SK-N-MC (cell line): ENCODE measurements around the gene LEFTY2.
"Not testable (repeated sequence)": the region's sequence is repeated elsewhere in the genome, so short reads cannot be mapped to it uniquely, and the experiment has no call there.

Experiments used
- DNase-seq: peaks from one replicate; pipeline ENCODE4 v3.0.0-alpha.2; 2011; ENCODE audit warnings: low read depth, low spot score
- H3K27ac ChIP-seq: fragments of 200-600 bp; sonication (generic); 2 replicates; pipeline ENCODE4 v1.5.1; 2016; ENCODE audit warnings: mixed run types
- H3K36me3 ChIP-seq: fragments of 200-600 bp; sonication (generic); 2 replicates; pipeline ENCODE4 v1.6.1; 2017; ENCODE audit warnings: antibody characterized with exemption, low read length, mixed read lengths; ENCODE audit not compliant: insufficient read depth
- H3K4me3 ChIP-seq: fragments of 200-600 bp; sonication (generic); 2 replicates; pipeline ENCODE4 v1.5.1; 2016
- H3K9ac ChIP-seq: fragments of 200-600 bp; sonication (generic); 2 replicates; pipeline ENCODE4 v1.8.0; 2017; ENCODE audit warnings: mixed run types, mixed read lengths; ENCODE audit not compliant: insufficient read length
- H3K9me3 ChIP-seq: fragments of 200-600 bp; sonication (generic); 2 replicates; pipeline ENCODE4 v1.6.1; 2017; ENCODE audit warnings: low read depth, mild to moderate bottlenecking, antibody characterized with exemption, low read length, moderate library complexity, mixed read lengths
- EZH2 ChIP-seq: fragments of 200-600 bp; sonication (generic); IDR thresholded peaks from one replicate; pipeline ENCODE4 v1.6.1; 2017; ENCODE audit warnings: antibody characterized with exemption
- FOXP2 ChIP-seq: optimal IDR thresholded peaks from 2 replicates; pipeline ENCODE3; 2011; ENCODE audit warnings: mild to moderate bottlenecking, moderate library complexity; ENCODE audit not compliant: insufficient read depth; ENCODE audit errors: extremely low read length, control extremely low read depth
- POLR2AphosphoS5 ChIP-seq: IDR thresholded peaks from 2 replicates; pipeline ENCODE4 v1.6.1; 2012; ENCODE audit warnings: mild to moderate bottlenecking, low read depth, low read length, borderline replicate concordance

LEFTY2 gene

GRCh38 chr1:225943582-225943981, 2.6 kb upstream of the LEFTY2 start:
- Histone ChIP-seq H3K36me3 (no peaks in the 10 kb centered on the region), H3K9me3 (no peaks in the 10 kb centered on the region), H3K4me3 (no peak overlapping the region), H3K27ac (no peak overlapping the region), H3K9ac (no peak overlapping the region)
- no peak for DNase-seq
- TF ChIP-seq FOXP2 (no peak), POLR2AphosphoS5 (no peak), EZH2 (no peak)

GRCh38 chr1:225942574-225942973, 1.6 kb upstream of the LEFTY2 start:
- no peak overlapping the region for H3K27ac ChIP-seq
- H3K4me3 ChIP-seq, result no peak overlapping the region
- no peak overlapping the region for H3K9ac ChIP-seq
- no peaks in the 10 kb centered on the region for H3K9me3 ChIP-seq
- DNase-seq, result no peak
- no peak for TF ChIP-seq FOXP2
- TF ChIP-seq EZH2, result no peak
- TF ChIP-seq POLR2AphosphoS5, result no peak
- H3K36me3 ChIP-seq, result no peaks in the 10 kb centered on the region

- TF ChIP-seq POLR2AphosphoS5, result no peak
- no peak for TF ChIP-seq EZH2
- no peak for TF ChIP-seq FOXP2
- Histone ChIP-seq H3K27ac (no peak overlapping the region), H3K4me3 (no peak overlapping the region), H3K36me3 (no peaks in the 10 kb centered on the region), H3K9me3 (no peaks in the 10 kb centered on the region), H3K9ac (no peak overlapping the region)
- DNase-seq, result no peak
These were observed 862 bp upstream of the LEFTY2 start for GRCh38 chr1:225941942-225942222.

- Histone ChIP-seq H3K27ac (no peak overlapping the region), H3K36me3 (no peaks in the 10 kb centered on the region), H3K9me3 (no peaks in the 10 kb centered on the region), H3K9ac (no peak overlapping the region), H3K4me3 (no peak overlapping the region)
- DNase-seq, result no peak
- TF ChIP-seq POLR2AphosphoS5 (no peak), FOXP2 (no peak), EZH2 (no peak)
These were observed 452 bp downstream of the LEFTY2 start for GRCh38 chr1:225940385-225941151.

- not testable (repeated sequence) for H3K9ac ChIP-seq, H3K9me3 ChIP-seq, H3K36me3 ChIP-seq, H3K4me3 ChIP-seq, H3K27ac ChIP-seq, DNase-seq
These were observed 1.1 kb downstream of the LEFTY2 start for GRCh38 chr1:225939939-225940310.

- not testable (repeated sequence) for H3K9ac ChIP-seq, H3K9me3 ChIP-seq, H3K36me3 ChIP-seq, H3K27ac ChIP-seq, DNase-seq, H3K4me3 ChIP-seq
These were observed 1.7 kb downstream of the LEFTY2 start for GRCh38 chr1:225939097-225939938.

GRCh38 chr1:225937048-225937968, 3.7 kb downstream of the LEFTY2 start:
- peak overlapping the region; percentile 44; the same call in 1 of the 2 replicates for H3K27ac ChIP-seq
- TF ChIP-seq FOXP2 (no peak), EZH2 (no peak), POLR2AphosphoS5 (no peak)
- no peak overlapping the region for H3K9ac ChIP-seq
- no peaks in the 10 kb centered on the region for H3K9me3 ChIP-seq
- DNase-seq, result no peak
- no peak overlapping the region for H3K4me3 ChIP-seq
- H3K36me3 ChIP-seq, result no peaks in the 10 kb centered on the region

GRCh38 chr1:225936523-225936922, 4.5 kb downstream of the LEFTY2 start:
- H3K9me3 ChIP-seq, result no peaks in the 10 kb centered on the region
- peak overlapping the region; percentile 44; the same call in 1 of the 2 replicates for H3K27ac ChIP-seq
- no peak overlapping the region for H3K9ac ChIP-seq
- H3K36me3 ChIP-seq, result no peaks in the 10 kb centered on the region
- H3K4me3 ChIP-seq, result no peak overlapping the region
- TF ChIP-seq EZH2, result no peak
- DNase-seq, result no peak

GRCh38 chr1:225936086-225936485, 4.9 kb downstream of the LEFTY2 start:
- DNase-seq, H3K4me3 ChIP-seq, H3K9ac ChIP-seq, H3K36me3 ChIP-seq, H3K9me3 ChIP-seq: not testable (repeated sequence)
- H3K27ac ChIP-seq, result peak overlapping the region; percentile 44; the same call in 1 of the 2 replicates
